RWPE1 (cell line): Measurements from ENCODE around the gene FSIP1.

Experiments used
- CTCF ChIA-PET: fragments of 350-600 bp; sonication (Branson Sonifier 250); formaldehyde crosslinking; extraction: SDS; loops from one replicate; lab custom pipeline; 2021; lab: Yijun Ruan, JAX
- POLR2A ChIA-PET: fragments of 400-600 bp; formaldehyde crosslinking; extraction: SDS; loops from one replicate; lab custom pipeline; 2020; ENCODE audit warnings: antibody characterized with exemption; ENCODE audit not compliant: low non-redundant PET; lab: Yijun Ruan, JAX
- DNase-seq: peaks from one replicate; pipeline ENCODE4 v3.0.0; 2012; ENCODE audit warnings: low spot score
- H3K27ac ChIP-seq: fragments of 450-650 bp; 2 replicates; pipeline ENCODE4 v1.5.1; 2017
- CTCF ChIP-seq: fragments of 450-650 bp; conservative IDR thresholded peaks from 2 replicates; pipeline ENCODE4 v1.5.1; 2017; ENCODE audit warnings: low read depth, mild to moderate bottlenecking

The FSIP1 gene

DNA sequence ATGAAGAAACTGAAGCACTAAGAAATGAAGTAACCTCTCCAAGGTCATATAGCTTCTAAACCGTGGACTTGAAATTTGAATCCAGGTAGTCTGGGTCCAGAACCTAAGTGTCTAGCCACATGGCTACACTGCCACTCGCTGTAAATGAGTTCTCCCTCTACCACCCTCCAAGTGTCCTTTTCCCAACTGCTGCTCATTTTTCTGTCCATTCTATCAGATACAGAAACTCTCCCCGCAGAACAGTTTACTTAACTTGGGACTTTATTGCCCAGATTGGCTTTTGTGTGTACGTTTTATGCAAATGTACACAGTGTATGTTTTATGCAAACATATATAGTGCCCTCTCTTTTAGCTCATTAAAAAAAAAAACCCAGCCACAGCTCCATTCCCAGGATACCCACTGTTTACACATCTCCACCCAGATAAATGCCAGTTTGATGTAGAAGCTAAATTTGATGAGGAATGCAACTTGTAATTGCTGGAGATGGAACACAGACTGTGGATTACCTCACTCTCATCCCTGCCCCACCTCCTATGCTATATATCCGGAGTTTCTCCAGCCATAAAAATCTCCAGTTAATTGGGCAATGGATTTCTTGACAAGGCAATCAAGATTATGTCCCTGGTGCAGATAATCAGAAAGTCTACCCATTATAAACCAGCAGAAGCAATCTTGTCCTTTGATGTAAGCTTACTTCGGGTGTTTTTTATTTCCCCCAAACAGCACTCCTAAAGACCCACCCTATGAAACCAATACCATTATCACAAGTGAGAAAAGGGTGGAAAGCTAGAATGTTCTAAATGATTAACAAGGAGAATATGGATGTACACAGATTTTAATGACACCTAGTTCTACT lies 159.8 kb downstream of the FSIP1 start:
- no peak for TF ChIP-seq CTCF
- ChIA-PET CTCF (interaction anchor here (0.5 to 0.6 kb wide), 3 partner anchors 95 to 401 kb away, joined by 3 read pairs; no protein-coding TSS in a partner anchor), POLR2A (no interaction called here)
- H3K27ac ChIP-seq: no peak overlapping the region
- no peak for DNase-seq

DNA sequence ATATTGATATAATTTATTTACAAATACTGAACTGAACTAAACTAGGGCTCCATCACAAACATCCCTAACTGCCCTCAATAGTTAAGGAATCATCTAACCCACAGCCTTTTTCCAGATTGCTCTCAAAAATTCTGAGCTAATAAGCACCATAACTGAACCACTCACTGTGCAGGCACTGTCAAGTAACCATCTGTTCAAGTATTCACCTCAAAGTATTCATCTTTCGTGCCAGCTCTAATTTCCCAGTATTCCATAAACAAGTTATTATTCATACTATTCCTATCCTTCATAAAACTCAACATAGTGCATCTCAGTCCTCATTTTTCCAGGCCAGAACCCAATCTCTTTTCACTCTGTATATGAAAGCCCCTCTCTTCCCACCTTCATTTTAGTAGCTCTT lies 160.7 kb downstream of the FSIP1 start:
- H3K27ac ChIP-seq: no peak overlapping the region
- no peak for DNase-seq
- TF ChIP-seq CTCF: no peak
- ChIA-PET CTCF (interaction anchor here (0.6 kb wide), 1 partner anchor 181 kb away, joined by 3 read pairs; no protein-coding TSS in a partner anchor), POLR2A (no interaction called here)

- CTCF ChIA-PET: interaction anchor here (0.5 to 0.8 kb wide), 4 partner anchors 136 to 913 kb away, joined by 3 read pairs; no protein-coding TSS in a partner anchor
Measured at GRCh38 chr15:39621210-39621609, 161.4 kb downstream of the FSIP1 start.

GRCh38 chr15:39618063-39618823 lies 164.4 kb downstream of the FSIP1 start:
- TF ChIP-seq CTCF: no peak
- CTCF ChIA-PET: no interaction called here

More at GRCh38 chr15:39621210-39621609, 161.4 kb downstream of the FSIP1 start:
- TF ChIP-seq CTCF: no peak
- POLR2A ChIA-PET: no interaction called here
- no peak for DNase-seq
- H3K27ac ChIP-seq: no peak overlapping the region

DNA sequence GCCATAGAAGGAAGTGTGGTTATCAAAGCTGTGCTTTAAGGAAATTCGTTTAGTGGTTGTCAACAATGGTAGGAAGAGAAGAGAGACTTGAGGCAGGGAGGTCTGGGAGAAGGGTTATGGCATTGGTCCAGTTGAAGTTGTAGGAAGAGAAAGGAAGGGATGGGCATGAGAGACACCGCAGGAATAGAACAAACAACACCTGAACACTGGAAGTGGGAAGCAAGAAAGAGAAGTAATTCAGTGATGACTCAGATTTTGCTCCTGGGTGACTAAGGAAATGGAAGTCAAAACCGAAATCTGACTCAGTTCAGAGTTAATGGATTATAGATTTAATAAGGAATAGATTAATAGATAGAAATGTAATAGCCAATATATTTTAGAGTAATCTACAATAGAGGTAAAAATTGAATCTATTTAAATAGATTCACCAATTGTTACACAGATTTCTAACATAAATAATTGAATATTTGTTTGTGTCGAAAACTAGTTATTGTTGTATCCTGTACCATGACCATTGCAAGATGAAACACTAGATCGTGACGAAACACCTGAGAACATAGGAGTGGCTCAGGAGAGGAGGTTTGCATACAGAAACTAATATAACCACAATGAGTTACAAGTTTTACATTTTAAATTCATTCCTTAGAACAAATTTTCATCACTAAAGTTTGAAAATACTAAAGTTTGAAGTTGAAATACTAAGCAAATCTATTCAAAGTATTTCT lies 165.7 kb downstream of the FSIP1 start:
- peak; percentile 64 for DNase-seq
- POLR2A ChIA-PET: no interaction called here
- CTCF ChIA-PET: interaction anchor here (0.5 kb wide), 1 partner anchor 139 kb away, joined by 3 read pairs; no protein-coding TSS in a partner anchor
- no peak overlapping the region for H3K27ac ChIP-seq
- no peak for TF ChIP-seq CTCF

More at GRCh38 chr15:39618063-39618823, 164.4 kb downstream of the FSIP1 start:
- POLR2A ChIA-PET: no interaction called here
- H3K27ac ChIP-seq: peak overlapping the region; percentile 72
- no peak for DNase-seq

DNA sequence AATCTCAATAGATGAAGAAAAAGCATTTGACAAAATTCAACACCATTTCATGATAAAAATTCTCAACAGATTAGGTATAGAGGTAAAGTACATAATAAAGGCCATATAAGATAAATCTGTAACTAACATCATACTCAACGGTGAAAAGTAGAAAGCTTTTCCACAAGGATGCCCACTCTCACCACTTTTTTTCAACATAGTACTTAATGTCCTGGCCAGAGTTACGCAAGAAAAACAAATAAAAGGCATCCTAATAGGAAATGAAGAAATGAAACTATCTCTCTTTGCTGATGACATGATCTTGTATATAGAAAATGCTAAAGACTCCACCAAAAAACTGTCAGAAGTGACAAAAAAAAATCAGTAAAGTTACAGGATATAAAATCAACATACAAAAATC lies 168.8 kb downstream of the FSIP1 start:
- POLR2A ChIA-PET: no interaction called here

More for the DNA sequence above, 168.8 kb downstream of the FSIP1 start:
- no peak for DNase-seq
- CTCF ChIA-PET: no interaction called here
- no peak overlapping the region for H3K27ac ChIP-seq
- TF ChIP-seq CTCF: no peak
